NOMO-1 (cell line): ENCODE measurements around the gene CADM2.

ENCODE experiments used
- DNase-seq, 2 experiments: peaks; one replicate each; lab custom pipeline; 2025; ENCODE audit not compliant: unreplicated experiment in 2 of 2; lab: John Stamatoyannopoulos, UW

Gene CADM2

GRCh38 chr3:85303156-85303555, 344.4 kb downstream of the CADM2 start:
- DNase-seq, result no peak

GRCh38 chr3:85304360-85304964, 345.7 kb downstream of the CADM2 start:
- no peak for DNase-seq

GRCh38 chr3:85312331-85312730, 353.5 kb downstream of the CADM2 start:
- DNase-seq, result no peak

- no peak for DNase-seq
These were observed 354.6 kb downstream of the CADM2 start for GRCh38 chr3:85313380-85313779.

- DNase-seq, result no peak
These were observed 357.5 kb downstream of the CADM2 start for GRCh38 chr3:85316252-85316651.

- DNase-seq, result no peak
These were observed 363.1 kb downstream of the CADM2 start for GRCh38 chr3:85321892-85322291.

GRCh38 chr3:85330071-85330470, 371.3 kb downstream of the CADM2 start:
- DNase-seq, result no peak

GRCh38 chr3:85337895-85338294, 379.1 kb downstream of the CADM2 start:
- DNase-seq, result no peak

GRCh38 chr3:85342915-85343314, 384.1 kb downstream of the CADM2 start:
- DNase-seq, result no peak

- DNase-seq, result no peak
These were observed 396.8 kb downstream of the CADM2 start for GRCh38 chr3:85355572-85355971.

GRCh38 chr3:85360742-85361387, 402.1 kb downstream of the CADM2 start:
- DNase-seq, result peak in 1 of 2 experiments; percentile 7

GRCh38 chr3:85364296-85364909, 405.6 kb downstream of the CADM2 start:
- no peak for DNase-seq

- DNase-seq, result no peak
These were observed 411.6 kb downstream of the CADM2 start for GRCh38 chr3:85370341-85370740.

- no peak for DNase-seq
These were observed 417.3 kb downstream of the CADM2 start for GRCh38 chr3:85376131-85376530.

GRCh38 chr3:85377115-85377514, 418.3 kb downstream of the CADM2 start:
- DNase-seq, result no peak

- no peak for DNase-seq
These were observed 425.6 kb downstream of the CADM2 start for GRCh38 chr3:85384372-85384771.

- DNase-seq, result no peak
These were observed 429.2 kb downstream of the CADM2 start for GRCh38 chr3:85387913-85388505.

GRCh38 chr3:85394424-85394823, 435.6 kb downstream of the CADM2 start:
- DNase-seq, result no peak

GRCh38 chr3:85397434-85397833, 438.6 kb downstream of the CADM2 start:
- DNase-seq, result no peak

- no peak for DNase-seq
These were observed 467.3 kb downstream of the CADM2 start for GRCh38 chr3:85426121-85426520.

GRCh38 chr3:85427467-85427866, 468.7 kb downstream of the CADM2 start:
- DNase-seq, result no peak

GRCh38 chr3:85432081-85432480, 473.3 kb downstream of the CADM2 start:
- DNase-seq, result no peak
